Measurements from ENCODE around the gene AOPEP. TPM values are rescaled to one million over a fixed set of nuclear protein-coding genes. Genes with fewer than 3 reads are reported as not detected.

The AOPEP gene
- total RNA-seq, 1 experiment from 2014 or later: 15.0 TPM

- H3K79me1 ChIP-seq (ENCODE audit: insufficient read depth, low read depth, low read length, poor library complexity, severe bottlenecking): no peaks in the 10 kb centered on the region
- H4K5ac ChIP-seq (ENCODE audit: insufficient read length, low read depth, low read length): no peak overlapping the region
- no peak overlapping the region for H3T11ph ChIP-seq (ENCODE audit: low read length)
- H4K20me1 ChIP-seq (ENCODE audit: control insufficient read depth, insufficient read depth, insufficient read length): no peaks in the 10 kb centered on the region
- Mint-ChIP-seq H3K27me3 (ENCODE audit: low read depth) (peaks cover 6% of the 10 kb centered on the region; the same call in 1 of the 2 replicates), H3K9me3 (no peaks in the 10 kb centered on the region), H3K4me3 (no peak overlapping the region), H3K4me1 (peaks cover 38 to 47% of the 10 kb centered on the region in 2 experiments), H3K36me3 (ENCODE audit: insufficient read depth in 1 of 3, low read depth in 3 of 3) (no peaks in the 10 kb centered on the region), H3K27ac (no peak overlapping the region)
- H3K79me2 ChIP-seq (ENCODE audit: insufficient read depth, low read length): no peaks in the 10 kb centered on the region
- no peak overlapping the region for H2AFZ ChIP-seq (ENCODE audit: low read length)
- no peak overlapping the region for H3K27ac ChIP-seq (ENCODE audit: insufficient read length, low read depth, low read length)
- no peak overlapping the region for H2BK5ac ChIP-seq (ENCODE audit: insufficient read length, low read length)
- H3K14ac ChIP-seq (ENCODE audit: insufficient read depth, low read length): no peak overlapping the region
- H3K23me2 ChIP-seq (ENCODE audit: insufficient read length, low read depth, low read length, poor library complexity, severe bottlenecking): peaks cover 4% of the 10 kb centered on the region
- H4K91ac ChIP-seq (ENCODE audit: insufficient read length, low read depth, low read length): no peak overlapping the region
- no peak overlapping the region for H3K4me2 ChIP-seq (ENCODE audit: insufficient read depth, insufficient read length, low read length)
- H2BK12ac ChIP-seq (ENCODE audit: insufficient read length, low read depth, low read length): no peak overlapping the region
- no peak overlapping the region for H3K4ac ChIP-seq (ENCODE audit: low read depth, low read length)
- no peak overlapping the region for H3K9ac ChIP-seq (ENCODE audit: extremely low read depth, insufficient read length, low read length)
- peaks cover 10% of the 10 kb centered on the region; the same call in 1 of the 2 replicates for H3K4me1 ChIP-seq (ENCODE audit: insufficient read depth, low read length)
- H2BK20ac ChIP-seq (ENCODE audit: low read depth, low read length, poor library complexity, severe bottlenecking): no peak overlapping the region
- H3K9me3 ChIP-seq (ENCODE audit: control insufficient read depth, low read depth, low read length): no peaks in the 10 kb centered on the region
- no peak overlapping the region for H3K56ac ChIP-seq (ENCODE audit: insufficient read length, low read depth, low read length)
- H3K18ac ChIP-seq (ENCODE audit: insufficient read length, low read depth, low read length): no peak overlapping the region
- H2BK120ac ChIP-seq (ENCODE audit: low read depth, low read length, poor library complexity, severe bottlenecking): no peak overlapping the region
- DNase-seq: no peak
- WGBS (ENCODE audit: extremely low coverage, insufficient read length, low lambda C conversion rate): no CpG with 5 or more reads among the region's 4 CpGs
- H4K8ac ChIP-seq (replicated peaks; ENCODE audit: insufficient read length, low read depth, low read length): no peak overlapping the region
- TF ChIP-seq CTCF (conservative IDR thresholded peaks at IDR 0.05): no peak
- no peak overlapping the region for H2BK15ac ChIP-seq (ENCODE audit: low read depth, low read length)
- no peak overlapping the region for H2AK5ac ChIP-seq (ENCODE audit: insufficient read length, low read length)
- H3K27me3 ChIP-seq (ENCODE audit: insufficient read depth, low read length): no peaks in the 10 kb centered on the region
- no peak overlapping the region for H3K23ac ChIP-seq (ENCODE audit: insufficient read length, low read depth, low read length)
Measured at GRCh38 chr9:95128177-95128524, 401.7 kb downstream of the AOPEP start.
